ENCODE results near the gene SDR39U1.

The SDR39U1 gene

DNA sequence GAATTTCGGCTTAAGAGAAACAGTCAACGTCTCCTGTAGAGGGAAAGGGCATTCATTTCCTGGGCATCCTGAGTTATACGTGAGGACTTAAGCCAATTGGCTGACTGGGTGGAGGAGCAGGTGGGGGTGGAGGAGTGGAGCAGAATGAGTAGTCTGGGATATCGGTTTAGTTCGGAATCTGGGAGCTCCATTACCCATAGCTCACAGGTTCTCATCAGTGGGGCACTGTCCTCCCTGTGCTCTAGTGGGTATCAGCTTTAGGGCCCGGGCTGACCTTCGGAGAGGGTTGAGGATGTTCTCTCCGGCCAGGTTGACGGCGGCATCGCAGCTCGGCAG, 704 bp downstream of the SDR39U1 start:
- ATAC-seq = no peak

DNA sequence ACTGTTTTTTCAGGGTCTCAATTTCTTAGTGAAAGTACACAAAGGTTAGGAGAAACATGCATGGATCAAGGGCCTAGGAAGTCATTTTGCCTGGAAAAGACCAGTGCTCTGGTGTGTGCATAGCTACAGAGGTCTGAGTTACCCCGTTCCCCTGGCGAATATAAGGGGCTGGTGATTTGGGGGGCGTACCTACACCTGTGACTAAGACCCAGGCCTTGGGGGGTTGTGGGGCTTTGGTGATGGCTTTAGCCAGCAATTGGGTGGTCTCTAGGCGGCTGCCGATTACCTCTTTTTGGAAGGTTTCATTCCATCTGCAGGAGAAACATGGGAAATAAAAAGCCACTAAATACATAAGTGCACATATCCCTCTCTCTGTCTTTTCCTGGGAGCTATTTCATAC, 1.1 kb downstream of the SDR39U1 start:
- no peak for ATAC-seq

DNA sequence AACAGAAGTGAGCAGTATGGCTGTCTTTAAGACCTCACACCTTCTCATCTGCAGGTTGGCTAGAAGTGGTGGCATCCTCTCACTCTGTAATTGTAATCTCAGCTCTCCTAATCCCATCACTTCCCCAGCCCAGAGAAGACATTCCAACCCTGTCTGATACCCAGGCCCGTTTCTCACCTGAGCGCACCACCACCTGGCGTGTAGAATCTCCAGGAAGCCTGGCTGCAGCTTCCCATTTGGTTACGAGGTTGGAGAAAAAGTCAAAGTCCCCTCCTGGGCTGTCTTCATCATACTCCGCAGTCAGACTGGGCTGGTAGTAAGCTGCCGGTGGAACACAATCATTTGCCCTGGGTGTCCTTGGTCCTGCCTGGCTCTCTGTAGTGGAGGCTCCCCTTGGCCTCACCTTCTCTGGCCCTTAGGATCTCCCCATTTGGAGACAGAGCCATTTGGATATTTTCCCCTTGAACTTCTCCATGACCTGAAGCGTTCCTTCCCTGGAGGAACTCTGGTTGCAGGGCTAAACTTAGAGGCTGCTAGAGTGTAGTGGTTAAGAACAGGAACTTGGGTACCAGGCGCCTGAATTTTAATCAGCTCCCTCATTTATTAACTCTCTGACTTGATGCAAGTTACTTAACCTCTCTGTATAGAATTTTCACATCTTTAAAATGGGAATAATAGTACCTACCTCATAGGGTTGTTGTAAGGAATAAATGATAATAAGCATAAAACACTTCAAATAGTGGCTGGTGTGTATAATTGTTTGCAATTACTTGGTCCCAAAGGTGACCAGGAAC, 1.8 kb downstream of the SDR39U1 start:
- ATAC-seq = no peak

DNA sequence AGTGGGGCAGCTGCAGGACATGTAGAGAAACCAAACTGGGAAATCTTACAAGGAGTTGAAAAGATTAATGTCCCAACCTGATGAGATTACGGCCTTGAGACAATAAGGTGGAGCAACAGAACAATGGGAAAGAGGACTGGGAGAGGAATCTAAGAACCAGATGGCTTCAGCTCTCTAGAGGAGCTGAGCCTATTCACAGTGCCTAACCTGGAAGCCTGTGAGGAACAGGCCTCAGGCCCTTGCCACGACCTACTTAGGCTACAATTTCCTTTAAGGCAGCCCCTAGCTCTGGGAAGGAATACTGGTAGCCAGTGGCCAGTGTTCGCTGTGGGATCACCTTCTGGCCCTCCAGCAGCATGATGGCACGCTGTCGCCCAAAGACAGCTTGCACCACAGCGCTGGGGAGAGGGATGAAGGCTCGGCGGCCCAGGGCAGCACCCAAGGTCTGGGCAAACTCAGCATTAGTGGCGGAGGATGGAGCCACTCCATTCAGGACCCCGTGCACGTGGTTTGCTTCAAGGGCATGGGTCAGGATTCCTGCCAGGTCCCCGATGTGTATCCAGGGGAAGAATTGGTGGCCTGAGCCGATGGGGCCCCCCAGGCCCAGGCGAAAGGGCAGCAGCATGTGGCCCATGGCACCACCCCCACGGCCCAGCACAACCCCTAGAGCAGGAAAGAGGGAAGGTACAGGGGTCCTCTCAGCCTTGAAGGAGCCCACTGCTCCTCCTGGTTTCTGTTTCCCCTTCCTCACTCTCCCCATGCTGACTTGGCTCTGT, 2.6 kb downstream of the SDR39U1 start:
- ATAC-seq = no peak

DNA sequence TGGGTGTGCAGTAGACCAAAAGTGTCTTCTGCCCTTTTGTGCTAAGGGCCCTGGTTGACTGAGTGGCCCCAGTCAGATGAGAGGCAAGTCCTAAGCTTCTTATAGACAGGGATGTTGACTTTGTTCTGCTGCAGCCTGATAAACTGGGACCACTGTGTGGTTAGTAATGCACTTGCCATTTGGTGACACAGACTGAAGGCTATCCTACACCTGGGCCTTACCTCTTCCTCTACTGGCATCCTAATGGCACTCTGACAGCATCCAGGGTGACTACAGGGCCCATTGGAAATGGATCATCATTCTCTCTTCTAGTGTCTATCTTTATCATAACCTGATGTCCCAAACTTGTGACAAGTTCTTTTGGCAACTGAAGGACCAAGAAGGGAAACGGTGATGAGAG, 3.3 kb downstream of the SDR39U1 start:
- no peak for ATAC-seq

DNA sequence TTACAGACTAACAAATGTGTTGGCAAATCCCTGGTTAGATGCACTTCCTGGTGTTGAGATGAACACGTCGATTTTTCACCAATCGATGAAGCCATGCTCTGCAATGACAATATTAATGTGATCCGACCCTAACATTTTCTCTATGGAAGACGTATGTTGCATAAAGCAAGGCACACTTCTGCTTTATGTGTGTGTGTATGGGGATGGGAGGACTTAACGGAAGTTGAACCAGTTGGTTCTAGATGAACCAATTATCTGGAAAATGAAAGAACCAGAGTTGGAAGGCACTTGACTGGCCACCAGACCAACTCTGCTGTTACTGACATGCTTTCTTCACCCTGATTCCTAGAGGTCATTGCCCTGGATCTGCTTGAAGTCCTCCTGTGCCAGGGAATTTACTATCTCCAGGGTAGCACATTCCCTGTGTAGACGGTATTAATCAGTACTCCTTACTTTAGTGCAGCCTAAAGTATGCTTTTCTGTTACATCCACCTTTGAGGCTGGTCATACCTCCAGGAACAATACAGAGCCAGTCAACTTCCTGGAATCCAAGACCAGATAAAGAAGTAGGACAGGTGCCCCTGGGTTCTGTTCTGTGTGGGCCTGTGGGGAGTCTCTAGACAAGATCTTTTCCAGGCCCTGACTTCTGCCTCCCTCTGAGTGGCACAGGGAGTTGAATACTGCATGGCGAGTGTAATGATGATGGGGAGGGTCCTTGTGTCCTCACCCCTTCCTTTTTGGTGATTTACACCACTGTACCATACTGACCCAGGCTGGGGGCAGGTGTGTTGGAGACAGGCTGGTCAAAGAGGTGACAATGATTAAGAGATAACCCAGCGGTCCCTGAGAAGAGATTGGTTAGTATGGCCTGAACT, 4.1 kb downstream of the SDR39U1 start:
- no peak for ATAC-seq

DNA sequence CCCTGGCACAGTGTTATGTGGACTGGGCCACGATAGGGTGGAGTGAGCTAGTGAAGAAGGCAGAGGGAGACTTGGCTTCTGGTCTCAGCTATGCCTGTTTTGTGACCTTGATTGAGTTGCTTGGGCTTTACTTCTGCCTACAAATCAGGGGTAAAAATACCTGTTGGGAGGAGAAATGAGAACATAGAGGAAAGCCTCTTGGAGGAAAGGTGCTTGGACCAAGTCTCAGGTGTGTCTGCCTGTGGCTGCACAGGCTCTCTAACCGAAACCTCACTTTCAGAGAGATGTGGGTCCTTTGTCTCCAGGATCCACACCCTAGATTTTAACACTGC, 4.9 kb downstream of the SDR39U1 start:
- ATAC-seq = no peak

DNA sequence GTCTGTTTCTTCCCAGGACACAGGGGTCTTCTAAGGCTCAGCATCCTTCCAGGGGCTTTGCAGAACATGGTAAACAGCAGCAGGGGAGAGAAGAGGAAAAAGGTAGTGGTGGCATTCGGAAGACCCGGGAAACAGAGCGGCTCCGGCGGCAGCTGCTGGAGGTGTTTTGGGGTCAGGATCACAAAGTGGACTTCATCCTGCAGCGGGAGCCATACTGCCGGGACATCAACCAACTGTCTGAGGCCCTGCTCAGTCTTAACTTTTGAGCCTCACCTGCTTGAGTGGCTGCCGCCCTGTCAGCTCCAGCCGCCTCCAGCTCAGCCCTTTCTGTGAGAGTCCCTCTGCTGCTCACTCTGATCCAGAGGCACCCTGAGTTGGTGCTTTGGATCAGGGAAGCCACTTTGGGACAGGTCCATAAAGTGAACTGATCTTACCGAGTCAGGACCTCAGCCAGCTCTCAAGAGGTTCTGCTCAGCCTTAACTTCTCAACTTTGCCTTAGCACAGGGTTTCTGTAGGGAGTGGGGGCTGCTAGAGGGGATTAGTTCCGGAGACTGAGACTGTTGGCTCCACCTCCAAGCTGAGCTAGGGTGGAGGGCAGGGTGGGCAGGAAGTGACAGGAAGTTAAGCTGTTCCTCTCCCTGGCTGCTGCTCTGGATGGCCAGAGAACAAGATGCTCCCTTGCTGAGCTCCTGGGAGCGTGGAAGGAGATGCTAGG, 5.4 kb downstream of the SDR39U1 start:
- ATAC-seq = no peak

DNA sequence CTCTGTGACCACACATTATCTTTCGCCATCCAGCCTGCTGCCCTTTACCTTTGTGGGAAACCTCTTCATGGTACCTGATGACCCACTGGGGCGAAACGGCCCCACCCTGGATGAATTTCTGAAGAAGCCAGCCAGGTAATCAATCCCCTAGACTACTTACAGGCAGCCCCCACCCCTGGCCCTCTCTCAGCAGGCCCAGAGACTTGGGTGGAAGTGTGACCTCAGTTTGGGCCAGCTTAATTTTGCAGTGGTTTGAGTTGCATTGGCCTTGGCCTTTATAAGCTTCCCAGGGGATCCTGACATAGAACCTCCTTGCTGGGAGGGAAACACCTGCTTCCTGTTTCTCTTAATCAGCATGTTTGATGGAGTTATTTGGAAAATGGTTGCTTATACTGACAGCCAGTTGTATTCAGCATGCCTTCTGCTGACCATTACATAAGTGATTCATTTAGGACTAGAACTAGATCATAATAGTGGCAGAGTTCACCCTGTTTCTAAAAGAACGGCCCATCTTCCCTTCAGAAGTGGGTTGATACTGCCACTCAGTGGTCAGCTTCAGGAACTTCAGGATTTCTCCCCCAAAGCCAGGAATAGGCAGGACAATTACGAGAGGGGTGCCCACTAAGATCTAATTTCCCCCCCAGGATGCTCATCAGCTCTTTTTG, 6.1 kb downstream of the SDR39U1 start:
- peak in 1 of 2 donors; percentile 25 for ATAC-seq

DNA sequence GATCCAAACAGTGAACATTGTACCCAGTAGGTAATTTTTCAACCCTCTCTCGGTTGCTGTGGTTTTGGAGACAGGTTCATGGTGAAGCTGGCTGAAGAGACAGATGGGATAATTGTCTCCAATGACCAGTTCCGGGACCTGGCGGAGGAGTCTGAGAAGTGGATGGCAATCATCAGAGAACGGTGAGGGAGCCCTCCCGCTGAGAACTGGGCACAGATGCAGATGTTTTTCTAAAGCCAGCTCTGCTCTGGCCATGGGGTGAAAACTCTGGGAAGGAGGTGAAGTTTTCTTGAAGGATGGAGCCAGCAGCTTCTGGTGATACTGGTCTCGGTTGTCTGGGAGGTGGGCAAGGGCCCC, 6.6 kb downstream of the SDR39U1 start:
- ATAC-seq = no peak

DNA sequence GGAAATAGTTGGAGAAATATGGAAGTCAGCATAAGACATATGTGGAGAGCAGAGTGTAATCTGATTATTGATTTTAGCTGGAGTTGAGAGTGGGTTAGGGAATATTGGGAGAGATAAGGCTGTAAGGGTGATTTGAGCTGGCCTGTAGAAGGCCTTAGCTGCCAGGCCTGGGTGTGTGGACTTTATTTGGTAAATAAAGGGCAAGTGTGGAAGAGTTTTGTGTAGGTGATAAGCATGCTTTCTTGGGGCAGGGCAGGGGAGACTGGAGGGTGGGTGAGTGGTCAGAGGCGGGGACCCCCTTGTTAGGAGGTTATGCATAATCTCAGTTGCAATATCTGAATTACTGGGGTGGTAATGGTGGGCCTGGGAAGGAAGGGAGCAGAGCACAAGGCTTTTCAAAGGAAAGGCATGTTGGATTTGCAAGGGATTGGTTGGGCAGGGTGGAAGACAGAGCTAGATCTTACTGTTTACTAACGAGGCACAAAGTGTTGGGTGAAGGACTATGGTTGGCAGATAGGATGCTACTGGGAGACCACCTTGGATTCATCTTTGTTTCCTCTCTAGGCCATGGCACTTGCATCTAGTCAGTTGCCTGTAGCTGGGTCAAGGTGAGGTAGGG, 7.3 kb downstream of the SDR39U1 start:
- no peak for ATAC-seq

DNA sequence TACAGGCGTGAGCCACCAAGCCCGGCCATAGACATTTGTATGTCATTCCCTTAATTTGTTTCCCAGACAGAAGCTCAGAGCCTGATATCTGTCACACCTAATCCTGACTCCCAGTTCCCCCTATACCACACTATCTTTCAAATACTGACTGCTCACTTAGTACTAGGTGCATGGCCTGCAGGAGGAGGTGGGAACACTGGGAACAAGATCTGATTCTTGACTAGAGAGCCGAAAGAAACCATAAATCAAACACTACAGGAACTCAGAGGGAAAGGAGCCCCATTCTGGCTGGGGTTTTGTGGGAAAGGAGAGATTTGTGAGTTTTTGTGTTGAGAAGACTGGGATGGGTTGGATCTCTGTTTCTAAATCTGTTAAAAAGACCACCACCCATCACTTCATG, 7.9 kb downstream of the SDR39U1 start:
- no peak for ATAC-seq

DNA sequence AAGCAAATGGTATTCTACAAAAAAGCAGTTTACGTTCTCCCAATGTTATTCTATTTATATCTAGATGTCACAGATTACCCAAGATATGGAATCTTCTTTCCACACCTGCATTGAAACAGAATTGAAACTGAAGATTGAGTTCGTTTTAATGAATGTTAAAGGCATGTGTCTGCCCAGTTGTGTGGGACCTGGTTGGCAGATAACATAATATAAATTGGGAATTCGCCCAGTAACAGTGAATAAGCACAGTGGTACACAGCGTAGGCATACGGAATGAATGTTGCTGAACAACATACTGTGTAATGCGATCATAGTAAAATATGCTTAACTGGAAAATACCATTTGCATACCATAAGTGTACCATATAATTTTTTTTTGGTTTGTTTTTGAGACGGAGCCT, 8.5 kb downstream of the SDR39U1 start:
- ATAC-seq = no peak

DNA sequence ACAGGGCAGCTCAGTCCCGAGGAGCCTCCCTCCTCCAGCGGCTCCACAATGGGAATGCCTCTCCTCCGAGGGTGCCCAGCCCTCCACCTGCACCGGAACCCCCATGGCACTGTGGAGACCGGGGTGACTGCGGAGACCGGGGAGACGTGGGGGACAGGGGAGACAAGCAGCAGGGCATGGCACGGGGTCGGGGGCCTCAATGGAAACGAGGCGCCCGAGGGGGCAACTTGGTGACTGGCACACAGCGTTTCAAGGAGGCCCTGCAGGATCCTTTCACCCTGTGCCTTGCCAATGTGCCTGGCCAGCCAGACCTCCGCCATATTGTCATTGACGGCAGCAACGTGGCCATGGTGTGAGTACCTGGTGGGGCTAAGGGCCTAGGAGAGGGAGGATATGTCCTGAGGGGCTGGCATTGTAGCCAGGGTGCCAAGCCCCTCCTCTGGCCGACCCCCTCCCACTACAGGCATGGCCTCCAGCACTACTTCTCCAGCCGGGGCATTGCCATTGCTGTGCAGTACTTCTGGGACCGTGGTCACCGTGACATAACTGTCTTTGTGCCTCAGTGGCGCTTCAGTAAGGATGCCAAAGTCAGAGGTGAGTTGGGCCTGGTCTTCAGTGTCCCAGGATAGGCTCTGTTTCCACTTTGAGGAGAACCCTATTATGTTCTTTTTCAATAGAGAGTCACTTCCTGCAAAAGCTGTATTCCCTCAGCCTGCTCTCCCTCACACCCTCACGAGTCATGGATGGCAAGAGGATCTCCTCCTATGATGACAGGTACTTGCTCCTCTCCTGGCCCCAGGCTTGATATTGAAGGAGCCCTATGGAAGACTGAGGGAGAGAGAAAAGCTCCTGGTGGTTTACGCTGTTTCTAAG, 10.1 kb downstream of the SDR39U1 start:
- no peak for ATAC-seq

DNA sequence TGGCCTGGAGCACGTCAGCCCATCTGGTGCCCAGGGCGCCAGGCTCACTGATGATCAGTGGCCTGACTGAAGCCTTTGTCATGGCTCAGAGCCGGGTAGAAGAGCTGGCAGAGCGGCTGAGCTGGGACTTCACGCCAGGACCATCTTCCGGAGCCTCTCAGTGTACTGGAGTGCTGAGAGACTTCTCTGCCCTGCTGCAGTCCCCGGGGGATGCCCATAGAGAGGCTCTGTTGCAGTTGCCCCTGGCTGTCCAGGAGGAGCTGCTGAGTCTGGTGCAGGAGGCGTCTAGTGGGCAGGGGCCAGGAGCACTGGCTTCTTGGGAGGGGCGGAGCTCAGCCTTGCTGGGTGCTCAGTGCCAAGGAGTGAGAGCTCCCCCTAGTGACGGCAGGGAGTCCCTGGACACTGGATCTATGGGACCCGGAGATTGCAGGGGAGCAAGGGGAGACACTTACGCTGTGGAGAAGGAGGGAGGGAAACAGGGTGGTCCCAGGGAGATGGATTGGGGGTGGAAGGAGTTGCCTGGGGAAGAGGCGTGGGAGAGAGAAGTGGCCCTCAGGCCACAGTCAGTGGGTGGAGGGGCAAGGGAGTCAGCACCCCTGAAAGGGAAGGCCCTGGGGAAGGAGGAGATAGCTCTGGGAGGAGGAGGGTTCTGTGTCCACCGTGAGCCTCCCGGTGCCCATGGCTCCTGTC, 10.9 kb downstream of the SDR39U1 start:
- peak; percentile 59 to 62 for ATAC-seq

DNA sequence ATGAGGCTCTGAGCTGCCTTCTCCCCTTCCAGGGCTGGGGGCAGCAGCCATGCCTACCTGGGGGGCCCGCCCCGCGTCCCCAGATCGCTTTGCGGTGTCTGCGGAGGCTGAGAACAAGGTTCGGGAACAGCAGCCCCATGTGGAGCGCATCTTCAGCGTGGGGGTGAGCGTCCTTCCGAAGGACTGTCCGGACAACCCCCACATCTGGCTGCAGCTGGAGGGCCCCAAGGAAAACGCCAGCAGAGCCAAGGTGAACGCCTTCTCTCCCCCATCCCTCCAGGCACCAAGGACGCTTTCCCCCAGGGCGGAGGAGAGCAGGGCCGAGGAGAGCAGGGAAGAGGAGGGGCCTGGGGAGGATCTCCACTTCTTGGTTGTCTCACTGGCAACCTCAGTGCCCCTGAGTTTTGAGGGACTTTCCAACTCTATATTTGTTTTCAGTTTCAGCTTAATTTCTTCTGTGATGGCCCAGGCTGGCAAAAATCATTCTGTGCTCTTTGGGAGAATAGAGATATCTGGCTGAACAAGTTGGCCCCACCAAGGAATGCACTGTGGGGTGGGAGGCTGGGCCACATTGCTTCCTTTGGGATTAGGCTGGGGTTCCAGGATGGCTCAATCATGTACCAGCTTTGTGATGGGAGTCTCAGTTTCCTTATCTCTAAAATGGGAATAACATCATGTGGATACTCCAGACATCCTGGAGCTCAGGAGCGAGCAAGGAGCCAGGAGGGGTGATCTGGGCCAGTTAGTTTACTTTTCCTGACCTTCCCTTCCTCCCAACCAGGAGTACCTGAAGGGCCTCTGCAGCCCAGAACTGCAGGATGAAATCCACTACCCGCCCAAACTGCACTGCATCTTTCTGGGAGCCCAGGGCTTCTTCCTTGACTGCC, 11.7 kb downstream of the SDR39U1 start:
- peak; percentile 69 to 71 for ATAC-seq

DNA sequence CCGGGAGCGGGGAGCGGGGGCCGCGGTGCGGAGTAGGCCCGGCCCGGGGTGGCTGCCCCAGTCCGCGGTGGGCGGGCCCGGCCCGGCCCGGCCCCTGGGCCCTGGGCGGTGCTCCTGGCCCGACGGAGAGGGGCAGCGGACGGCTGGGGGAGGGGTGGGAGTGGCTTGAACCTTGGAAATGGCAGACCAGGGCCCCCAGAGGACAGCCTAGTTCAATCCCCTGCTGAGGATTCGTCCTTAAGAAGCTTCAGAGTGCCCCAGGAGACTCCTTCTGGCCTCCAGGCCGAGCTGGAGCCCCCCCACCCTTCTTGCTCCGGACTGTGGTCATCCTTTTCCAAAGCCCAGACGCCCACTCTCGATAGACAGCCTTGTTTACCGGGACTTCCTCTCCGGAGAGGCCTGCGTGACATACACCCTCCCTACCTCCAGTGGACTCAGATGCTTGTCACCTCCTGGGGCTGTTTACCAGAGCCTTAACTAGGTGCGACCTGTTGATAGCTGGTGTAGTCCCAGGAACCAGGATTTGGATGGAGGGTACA, 12.4 kb downstream of the SDR39U1 start:
- ATAC-seq = peak; percentile 43 to 54

DNA sequence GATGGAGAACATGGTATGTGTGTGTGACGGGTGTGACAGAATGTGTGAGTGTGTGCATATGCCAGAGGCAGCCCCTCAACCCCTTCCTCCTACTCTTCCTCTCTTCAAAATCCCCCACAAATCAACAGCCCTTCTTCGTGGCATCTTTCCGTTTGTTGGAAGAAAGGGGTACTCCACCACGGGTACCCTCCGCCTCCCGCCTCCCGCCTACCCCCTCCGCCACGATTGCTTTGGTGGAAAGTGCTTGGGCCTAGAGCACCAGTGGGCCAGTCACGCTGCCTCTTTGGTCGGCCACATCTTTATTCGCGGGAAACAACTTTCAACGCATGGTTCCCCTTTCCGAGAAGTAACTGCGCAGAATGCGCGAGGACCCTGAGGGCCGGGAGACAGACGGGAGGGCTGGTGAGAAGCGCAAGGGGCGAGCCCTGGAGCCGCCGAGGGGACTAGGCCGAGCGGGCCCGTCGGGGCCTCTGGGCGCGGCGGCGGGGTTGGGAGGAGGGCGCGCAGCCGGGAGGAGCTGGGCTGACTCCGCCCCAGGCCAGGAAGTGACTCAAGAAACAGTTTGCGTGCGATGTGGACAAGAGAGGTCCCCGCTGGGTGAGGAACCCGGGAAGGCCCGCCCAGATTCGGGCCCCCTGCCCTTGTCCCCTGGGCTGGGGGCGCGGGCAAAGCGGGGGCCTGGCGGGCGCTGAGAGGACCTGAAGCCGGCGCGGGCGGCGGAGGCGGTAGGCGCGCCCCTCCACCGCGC, 13.0 kb downstream of the SDR39U1 start, which contains the start of the genes CBLN3 and KHNYN:
Gene CBLN3, minus strand, starts transcription at position 274 of the 748 bp plus-strand sequence. CDS start 614 bp downstream, outside the sequence.
Gene KHNYN, plus strand, starts transcription at position 560 of the 748 bp plus-strand sequence. CDS start 777 bp downstream, outside the sequence.
- peak; percentile 80 to 81 for ATAC-seq

Data from activated CD4-positive, CD25-positive, alpha-beta regulatory T cell treated with anti-CD3 and anti-CD28 coated beads, Interleukin-2, amount 50 U/mL, for 24 hours (primary cell).